ENCODE data around the gene RAMAC. TPM values are rescaled to one million over a fixed set of nuclear protein-coding genes. Genes with fewer than 3 reads are reported as not detected.

The RAMAC gene
- total and polyA plus RNA-seq, 2 donors from 2014 or later = 18.3 to 20.3 TPM

DNA sequence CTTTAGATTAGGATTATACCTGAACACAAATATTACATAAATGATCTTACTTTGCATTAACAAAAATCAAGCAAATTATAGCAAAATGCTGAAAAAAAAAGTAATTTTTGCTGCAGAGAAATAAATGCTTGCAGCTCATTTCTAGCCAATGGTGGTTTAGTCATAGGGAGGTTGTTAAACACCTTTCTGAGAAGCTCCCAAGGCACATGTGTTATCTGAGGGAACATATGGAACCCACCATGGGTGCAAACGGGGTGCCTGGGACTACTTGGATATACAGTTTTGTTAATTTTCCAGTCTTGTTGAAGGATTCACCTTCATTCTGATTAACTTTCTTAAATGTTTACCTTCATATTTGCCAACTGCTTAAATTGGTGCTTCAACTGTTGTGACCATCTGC is 8.9 kb upstream of the RAMAC start:
- Histone ChIP-seq H3K4me1 (ENCODE audit: control insufficient read depth in 2 of 3, insufficient read depth in 2 of 3, low read depth in 1 of 3, low read length in 3 of 3) (no peaks in the 10 kb centered on the region), H3K9me3 (ENCODE audit: control insufficient read depth in 2 of 3, insufficient read depth in 1 of 3, low read length in 3 of 3) (no peaks in the 10 kb centered on the region), H3K27ac (ENCODE audit: low read depth in 2 of 2, low read length in 2 of 2) (no peak overlapping the region), H3K27me3 (ENCODE audit: control insufficient read depth, insufficient read depth, low read length) (no peaks in the 10 kb centered on the region), H3K4me3 (ENCODE audit: low read length in 3 of 3) (no peak overlapping the region), H3K9ac (ENCODE audit: low read length in 3 of 3) (no peak overlapping the region), H3K36me3 (ENCODE audit: control insufficient read depth in 2 of 3, insufficient read depth in 3 of 3, low read length in 3 of 3) (no peaks in the 10 kb centered on the region)
- FAIRE-seq = no peak
- TF ChIP-seq CTCF (IDR thresholded peaks at IDR 0.05; ENCODE audit: borderline replicate concordance, extremely low read depth, insufficient read depth) = no peak
- no peak for DNase-seq
- intact Hi-C loops (cut with DNase I) = no loop called here

DNA sequence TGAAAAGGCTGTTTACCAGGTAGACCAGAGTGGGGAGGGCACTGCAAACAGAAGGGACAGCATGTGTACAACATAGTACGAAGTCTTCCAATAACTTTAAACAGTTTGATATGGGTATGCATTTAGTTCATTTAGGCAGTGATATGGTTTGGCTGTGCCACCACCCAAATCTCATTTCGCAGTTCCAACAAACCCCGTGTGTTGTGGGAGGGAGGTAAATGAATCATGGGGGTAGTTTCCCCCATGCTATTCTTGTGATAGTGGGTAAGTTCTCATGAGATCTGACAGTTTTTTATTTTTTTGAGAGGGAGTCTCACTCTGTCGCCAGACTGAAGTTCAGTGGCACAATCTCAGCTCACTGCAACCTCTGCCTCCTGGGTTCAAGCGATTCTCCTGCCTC is 7.6 kb upstream of the RAMAC start:
- intact Hi-C loops (cut with DNase I) = no loop called here
- H3K9ac ChIP-seq (ENCODE audit: low read length in 3 of 3) = no peak overlapping the region
- no peaks in the 10 kb centered on the region for H3K4me1 ChIP-seq (ENCODE audit: control insufficient read depth in 2 of 3, insufficient read depth in 2 of 3, low read depth in 1 of 3, low read length in 3 of 3)
- H3K9me3 ChIP-seq (ENCODE audit: control insufficient read depth in 2 of 3, insufficient read depth in 1 of 3, low read length in 3 of 3) = no peaks in the 10 kb centered on the region
- no peaks in the 10 kb centered on the region for H3K36me3 ChIP-seq (ENCODE audit: control insufficient read depth in 2 of 3, insufficient read depth in 3 of 3, low read length in 3 of 3)
- H3K27ac ChIP-seq (ENCODE audit: low read depth in 2 of 2, low read length in 2 of 2) = no peak overlapping the region
- FAIRE-seq = no peak
- no peak overlapping the region for H3K4me3 ChIP-seq (ENCODE audit: low read length in 3 of 3)
- TF ChIP-seq CTCF (IDR thresholded peaks at IDR 0.05; ENCODE audit: borderline replicate concordance, extremely low read depth, insufficient read depth) = no peak
- DNase-seq = no peak
- H3K27me3 ChIP-seq (ENCODE audit: control insufficient read depth, insufficient read depth, low read length) = no peaks in the 10 kb centered on the region

DNA sequence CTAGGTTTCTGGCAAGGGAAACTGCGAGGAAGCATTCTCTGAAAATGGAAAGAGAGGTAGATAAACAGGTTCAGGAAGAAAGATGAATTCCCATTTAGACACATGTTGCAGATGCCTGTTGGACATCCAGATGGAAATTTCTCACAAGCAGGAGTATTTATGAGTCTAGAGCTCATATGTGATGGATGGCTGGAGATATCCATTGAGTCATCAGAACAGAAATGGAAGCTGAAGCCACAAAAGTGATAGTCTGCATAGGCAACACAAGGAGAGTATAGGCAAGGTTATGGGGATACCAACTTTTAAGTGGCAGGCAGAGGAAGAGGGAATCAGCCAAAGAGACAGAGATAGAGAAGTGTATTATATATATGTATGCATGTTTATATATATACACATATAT is 6.3 kb upstream of the RAMAC start:
- intact Hi-C loops (cut with DNase I) = no loop called here
- FAIRE-seq = no peak
- Histone ChIP-seq H3K9me3 (ENCODE audit: control insufficient read depth in 2 of 3, insufficient read depth in 1 of 3, low read length in 3 of 3) (no peaks in the 10 kb centered on the region), H3K27me3 (ENCODE audit: control insufficient read depth, insufficient read depth, low read length) (no peaks in the 10 kb centered on the region), H3K4me3 (ENCODE audit: low read length in 3 of 3) (no peak overlapping the region), H3K27ac (ENCODE audit: low read depth in 2 of 2, low read length in 2 of 2) (no peak overlapping the region), H3K4me1 (ENCODE audit: control insufficient read depth in 2 of 3, insufficient read depth in 2 of 3, low read depth in 1 of 3, low read length in 3 of 3) (no peaks in the 10 kb centered on the region), H3K9ac (ENCODE audit: low read length in 3 of 3) (no peak overlapping the region), H3K36me3 (ENCODE audit: control insufficient read depth in 2 of 3, insufficient read depth in 3 of 3, low read length in 3 of 3) (no peaks in the 10 kb centered on the region)
- no peak for TF ChIP-seq CTCF (IDR thresholded peaks at IDR 0.05; ENCODE audit: borderline replicate concordance, extremely low read depth, insufficient read depth)
- no peak for DNase-seq

DNA sequence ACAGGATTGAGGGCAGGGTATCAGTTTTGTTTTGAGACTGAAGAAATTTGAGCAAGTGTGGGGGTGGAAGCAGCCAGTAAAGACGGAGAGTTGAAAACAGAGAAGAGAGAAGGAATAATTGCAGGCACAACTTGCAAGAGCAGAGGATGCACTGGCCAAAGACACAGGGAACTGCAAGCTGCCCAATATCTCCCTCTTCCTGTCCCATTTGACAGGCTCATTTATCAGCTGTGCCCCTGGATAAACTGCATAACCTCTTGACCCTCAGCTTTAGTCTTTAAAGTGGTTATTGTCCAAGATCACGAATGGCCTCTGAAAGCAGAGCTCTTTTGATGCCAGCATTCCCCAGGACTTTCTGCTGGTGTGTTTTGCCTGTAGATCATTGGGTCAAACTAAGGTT is 5.0 kb upstream of the RAMAC start:
- H3K4me3 ChIP-seq (ENCODE audit: low read length in 3 of 3) = no peak overlapping the region
- no peak overlapping the region for H3K9ac ChIP-seq (ENCODE audit: low read length in 3 of 3)
- no peak for TF ChIP-seq CTCF (IDR thresholded peaks at IDR 0.05; ENCODE audit: borderline replicate concordance, extremely low read depth, insufficient read depth)
- H3K27me3 ChIP-seq (ENCODE audit: control insufficient read depth, insufficient read depth, low read length) = no peaks in the 10 kb centered on the region
- peaks cover 0 to 3% (median 0%) of the 10 kb centered on the region in 3 donors for H3K4me1 ChIP-seq (ENCODE audit: control insufficient read depth in 2 of 3, insufficient read depth in 2 of 3, low read depth in 1 of 3, low read length in 3 of 3)
- no peaks in the 10 kb centered on the region for H3K36me3 ChIP-seq (ENCODE audit: control insufficient read depth in 2 of 3, insufficient read depth in 3 of 3, low read length in 3 of 3)
- DNase-seq = peak in 4 of 5 donors; percentile 38 to 55 (median 49)
- intact Hi-C loops (cut with DNase I) = no loop called here
- H3K9me3 ChIP-seq (ENCODE audit: control insufficient read depth in 2 of 3, insufficient read depth in 1 of 3, low read length in 3 of 3) = no peaks in the 10 kb centered on the region
- H3K27ac ChIP-seq (ENCODE audit: low read depth in 2 of 2, low read length in 2 of 2) = no peak overlapping the region
- FAIRE-seq = no peak
